GM19023 (cell line): Measurements from ENCODE around the gene DNAJC7.
"Not testable (repeated sequence)": the region's sequence is repeated elsewhere in the genome, so short reads cannot be mapped to it uniquely, and the experiment has no call there.

Experiments used
- ATAC-seq: cut with Tn5 transposase; IDR thresholded peaks from one replicate; pipeline ENCODE4 v1.9.1; 2021; ENCODE audit warnings: mild to moderate bottlenecking, moderate library complexity; ENCODE audit not compliant: unreplicated experiment

Gene DNAJC7

DNA sequence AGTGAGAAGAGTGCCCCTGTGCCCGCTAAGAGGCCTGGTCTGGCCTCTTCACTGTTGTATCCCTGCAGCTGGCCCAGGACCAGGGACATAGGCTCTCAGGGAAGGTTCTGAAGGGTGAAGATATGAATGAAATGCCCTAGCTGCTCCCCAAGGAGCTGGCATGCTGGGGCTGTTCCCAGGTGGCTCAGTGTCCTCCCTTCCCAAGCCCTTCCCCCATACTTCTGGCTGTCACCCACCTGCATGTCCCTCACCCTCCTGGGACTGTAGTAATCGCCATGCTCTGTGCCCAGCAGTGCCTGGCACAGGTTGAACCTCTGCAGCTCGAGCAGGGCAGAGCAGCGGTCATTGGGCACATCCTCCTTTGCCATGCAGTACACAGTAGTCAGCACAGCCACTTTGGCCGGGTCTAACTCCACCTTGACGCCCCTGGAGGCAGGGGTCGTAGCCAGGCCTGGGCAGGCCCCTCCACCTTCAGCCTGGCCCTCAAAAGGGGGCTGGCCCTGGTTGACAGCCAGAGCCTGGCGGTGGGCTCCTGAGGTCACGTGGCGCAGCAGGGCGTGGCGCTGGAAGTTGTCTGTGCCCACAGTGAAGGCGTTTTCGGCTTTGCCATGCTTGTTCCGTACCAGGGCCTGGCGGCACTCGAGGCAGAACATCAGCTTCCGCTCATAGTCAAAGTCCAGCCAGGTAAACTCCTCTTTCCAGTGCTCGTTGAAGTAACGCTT, 25.5 kb upstream of the DNAJC7 start:
- ATAC-seq: no peak

- ATAC-seq: no peak
Measured at GRCh38 chr17:42041619-42042018, 24.4 kb upstream of the DNAJC7 start.

- ATAC-seq: no peak
Measured at GRCh38 chr17:42040818-42041217, 23.6 kb upstream of the DNAJC7 start.

- ATAC-seq: no peak
Measured at GRCh38 chr17:42039794-42040763, 22.8 kb upstream of the DNAJC7 start.

DNA sequence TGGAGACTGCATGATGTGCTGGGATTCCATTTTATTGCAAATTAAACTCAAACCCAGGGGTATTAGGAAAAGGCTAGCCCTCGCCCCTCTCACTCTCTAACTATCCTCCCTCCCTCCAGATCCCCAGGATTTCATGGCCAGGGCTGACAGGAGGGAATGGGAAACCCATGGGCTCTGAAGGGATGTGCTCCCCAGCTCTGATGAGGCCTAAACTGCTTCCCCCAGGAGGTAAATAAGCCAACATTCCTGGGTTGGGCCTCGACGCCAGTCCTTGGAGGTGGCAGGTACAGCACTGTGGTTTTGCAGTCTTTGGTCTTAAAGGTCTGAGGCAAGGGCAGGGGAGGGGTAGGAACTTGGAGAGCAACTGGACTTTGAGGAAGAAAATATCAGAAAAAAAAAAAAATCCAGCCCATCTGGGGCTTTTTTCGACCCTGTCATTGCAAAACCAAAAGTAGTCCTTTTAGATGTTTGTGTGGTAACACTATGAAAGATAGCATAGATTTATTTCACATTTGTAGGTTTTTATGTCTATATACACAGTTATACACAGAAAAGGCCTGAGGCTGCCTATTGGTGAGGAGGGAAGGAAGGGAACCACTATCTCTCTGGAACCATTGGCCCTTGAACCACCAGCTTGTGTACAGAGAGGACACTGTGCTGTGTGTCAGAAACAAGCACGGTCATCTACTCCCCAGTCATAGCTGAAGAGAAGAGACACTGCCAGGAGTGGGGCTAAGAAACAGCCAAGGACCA, 21.2 kb upstream of the DNAJC7 start:
- no peak for ATAC-seq

GRCh38 chr17:42034059-42034458, 16.8 kb upstream of the DNAJC7 start:
- no peak for ATAC-seq

DNA sequence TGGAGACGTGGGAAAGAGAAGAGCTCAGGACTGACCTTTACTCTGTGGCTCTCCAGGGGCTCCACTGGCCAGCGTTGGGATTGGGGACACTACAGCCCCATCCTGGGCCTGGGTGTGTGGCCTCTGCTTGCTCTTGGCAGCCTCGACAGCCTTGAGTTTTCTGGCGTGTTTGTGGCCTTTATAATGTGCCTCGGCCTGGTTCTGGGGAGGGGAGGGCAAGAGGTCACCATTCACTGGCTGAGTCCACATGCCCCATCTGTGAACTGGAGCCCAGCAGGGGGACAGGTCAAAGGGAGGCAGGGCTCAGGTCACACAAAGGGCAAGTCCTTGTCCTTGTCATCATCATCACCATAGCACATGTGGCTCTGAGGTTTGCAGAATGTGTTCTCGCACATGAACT, 14.3 kb upstream of the DNAJC7 start:
- no peak for ATAC-seq

DNA sequence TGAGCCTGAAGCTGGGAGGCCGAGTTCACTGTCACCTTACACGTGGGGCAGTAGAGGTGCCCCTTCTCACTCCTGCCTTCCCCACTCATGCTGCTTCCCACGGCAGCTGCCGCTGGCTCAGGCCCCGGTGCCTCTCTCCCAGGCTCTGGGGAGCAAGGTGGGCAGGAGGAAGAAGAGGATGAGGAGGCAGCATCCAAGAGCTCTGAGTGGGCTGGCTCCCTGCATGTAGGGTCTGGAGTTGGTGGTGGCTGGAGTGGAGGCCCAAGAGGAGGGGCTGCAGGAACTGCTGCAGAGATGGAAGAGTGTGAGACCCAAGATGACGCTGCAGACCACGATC, 11.5 kb upstream of the DNAJC7 start:
- ATAC-seq: no peak

DNA sequence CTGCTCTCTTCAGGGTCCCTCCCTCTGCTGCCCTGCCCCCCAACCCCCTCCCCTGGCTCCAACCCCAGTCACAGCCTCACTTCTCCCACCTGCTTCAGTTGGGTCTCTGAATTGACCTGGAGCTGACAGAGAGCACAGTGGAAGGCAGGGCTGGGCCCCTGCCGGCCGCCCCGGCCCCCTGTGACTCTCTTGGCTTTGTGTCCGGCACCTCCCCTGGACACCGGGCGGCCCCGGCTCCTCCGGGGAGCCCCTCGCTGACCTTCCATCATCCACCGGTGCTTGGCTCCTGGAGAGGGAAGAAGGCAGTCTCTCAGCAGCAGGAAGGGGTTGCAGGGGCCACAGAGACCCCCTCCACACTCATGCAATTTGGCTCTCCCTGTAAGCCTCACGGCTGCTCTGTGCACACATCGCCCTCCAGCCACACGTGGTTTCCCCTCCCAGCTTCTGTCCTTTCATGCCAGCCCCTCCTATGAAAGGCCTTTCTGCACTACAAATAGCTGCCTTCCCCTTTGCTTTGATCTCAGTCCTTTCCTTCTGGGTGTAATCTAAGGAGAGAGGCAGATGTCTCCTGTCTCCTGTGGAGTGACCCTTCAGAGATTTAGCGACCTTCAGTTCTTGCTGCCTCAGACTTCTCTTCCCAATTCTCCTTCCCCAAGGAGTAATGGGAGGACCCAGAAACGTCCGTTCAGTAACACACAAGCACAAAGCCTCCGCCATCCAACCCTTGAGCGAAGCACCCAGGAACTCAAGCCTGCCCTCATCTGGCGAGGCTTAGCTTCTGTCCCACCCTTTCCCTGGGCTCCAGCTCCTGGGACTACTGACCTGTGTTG, 10.9 kb upstream of the DNAJC7 start:
- ATAC-seq: no peak

- ATAC-seq: no peak
Measured at GRCh38 chr17:42027590-42027889, 10.3 kb upstream of the DNAJC7 start.

GRCh38 chr17:42026857-42027589, 9.8 kb upstream of the DNAJC7 start:
- ATAC-seq: no peak

- ATAC-seq: no peak
Measured at GRCh38 chr17:42025936-42026335, 8.7 kb upstream of the DNAJC7 start.

- no peak for ATAC-seq
Measured at GRCh38 chr17:42025191-42025579, 7.9 kb upstream of the DNAJC7 start.

- ATAC-seq: no peak
Measured at GRCh38 chr17:42023524-42024349, 6.5 kb upstream of the DNAJC7 start.

- not testable (repeated sequence) for ATAC-seq
Measured at GRCh38 chr17:42020845-42021244, 3.6 kb upstream of the DNAJC7 start.

- peak; percentile 59 for ATAC-seq
Measured at GRCh38 chr17:42019509-42020404, 2.5 kb upstream of the DNAJC7 start, which contains the start of gene NKIRAS2. NKIRAS2 (plus strand) TSS chr17:42020090; CDS start chr17:42021578, 1,488 bp downstream.

DNA sequence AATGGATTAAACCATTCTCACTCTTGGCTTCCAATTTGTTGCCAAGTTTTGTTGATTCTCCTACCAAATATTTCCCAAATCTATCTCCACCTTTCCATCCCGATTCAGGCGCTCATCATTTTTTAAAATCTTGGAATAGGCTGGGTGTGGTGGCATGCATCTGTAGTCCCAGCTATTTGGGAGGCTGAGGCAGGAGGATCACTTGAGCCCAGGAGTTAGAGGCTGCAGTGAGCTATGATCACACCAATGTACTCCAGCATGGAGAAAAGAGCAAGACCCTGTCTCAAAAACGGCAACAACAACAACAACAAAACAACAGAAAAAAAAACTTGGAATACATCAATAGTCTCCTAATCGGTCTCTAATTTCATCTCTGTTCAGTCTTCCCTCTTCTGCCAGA, 1.7 kb upstream of the DNAJC7 start:
- no peak for ATAC-seq

- no peak for ATAC-seq
Measured at GRCh38 chr17:42018339-42018738, 1.1 kb upstream of the DNAJC7 start.
